ENCODE data around the gene ZNF407.

Gene ZNF407

GRCh38 chr18:75088021-75088506 is 490.4 kb downstream of the ZNF407 start:
- no peaks in the 10 kb centered on the region for H3F3A ChIP-seq (ENCODE audit: control insufficient read depth, insufficient read depth)
- 0 out of 2 replicates have a peak, but pooled peaks cover 2% of the 10 kb centered on the region for H3K27me3 ChIP-seq (ENCODE audit: control insufficient read depth, low read length)
- no peak overlapping the region for H3K4me3 ChIP-seq (ENCODE audit: low read length)
- H3K4me1 ChIP-seq (ENCODE audit: control insufficient read depth, low read length) = no peaks in the 10 kb centered on the region
- no peaks in the 10 kb centered on the region for H4K20me1 ChIP-seq (ENCODE audit: control insufficient read depth, insufficient read depth, low read depth, low read length)
- peaks cover 19% of the 10 kb centered on the region; the same call in 1 of the 2 replicates for H3K9me3 ChIP-seq (ENCODE audit: control insufficient read depth, insufficient read depth, low read length)
- no peak overlapping the region for H3K4me2 ChIP-seq (ENCODE audit: low read length)
- no peak for TF ChIP-seq CTCF (IDR thresholded peaks at IDR 0.05; ENCODE audit: low read depth, low read length, poor library complexity, severe bottlenecking)
- no peaks in the 10 kb centered on the region for H3K79me2 ChIP-seq (ENCODE audit: control insufficient read depth, low read length)
- H3K36me3 ChIP-seq (ENCODE audit: control insufficient read depth, low read length) = no peaks in the 10 kb centered on the region
- no peak overlapping the region for H3K27ac ChIP-seq (ENCODE audit: low read depth, low read length)
- no peaks in the 10 kb centered on the region for H3K9me2 ChIP-seq (replicated peaks; ENCODE audit: control insufficient read depth, low read length)

GRCh38 chr18:75088622-75089211 is 491.0 kb downstream of the ZNF407 start:
- no peak overlapping the region for H3K27ac ChIP-seq (ENCODE audit: low read depth, low read length)
- no peaks in the 10 kb centered on the region for H3F3A ChIP-seq (ENCODE audit: control insufficient read depth, insufficient read depth)
- no peaks in the 10 kb centered on the region for H3K36me3 ChIP-seq (ENCODE audit: control insufficient read depth, low read length)
- no peak overlapping the region for H3K4me2 ChIP-seq (ENCODE audit: low read length)
- H4K20me1 ChIP-seq (ENCODE audit: control insufficient read depth, insufficient read depth, low read depth, low read length) = no peaks in the 10 kb centered on the region
- H3K79me2 ChIP-seq (ENCODE audit: control insufficient read depth, low read length) = no peaks in the 10 kb centered on the region
- 0 out of 2 replicates have a peak, but pooled peaks cover 2% of the 10 kb centered on the region for H3K27me3 ChIP-seq (ENCODE audit: control insufficient read depth, low read length)
- no peak overlapping the region for H3K4me3 ChIP-seq (ENCODE audit: low read length)
- H3K4me1 ChIP-seq (ENCODE audit: control insufficient read depth, low read length) = no peaks in the 10 kb centered on the region
- no peaks in the 10 kb centered on the region for H3K9me2 ChIP-seq (replicated peaks; ENCODE audit: control insufficient read depth, low read length)
- no peak for TF ChIP-seq EZH2phosphoT487 (IDR thresholded peaks at IDR 0.05; ENCODE audit: borderline replicate concordance, low read length)
- TF ChIP-seq CTCF (IDR thresholded peaks at IDR 0.05; ENCODE audit: low read depth, low read length, poor library complexity, severe bottlenecking) = no peak
- H3K9me3 ChIP-seq (ENCODE audit: control insufficient read depth, insufficient read depth, low read length) = peaks cover 19% of the 10 kb centered on the region; the same call in 1 of the 2 replicates

- Histone ChIP-seq H4K20me1 (ENCODE audit: control insufficient read depth, insufficient read depth, low read depth, low read length) (no peaks in the 10 kb centered on the region), H3F3A (ENCODE audit: control insufficient read depth, insufficient read depth) (no peaks in the 10 kb centered on the region), H3K4me3 (ENCODE audit: low read length) (no peak overlapping the region), H3K27me3 (ENCODE audit: control insufficient read depth, low read length) (0 out of 2 replicates have a peak, but pooled peaks cover 2% of the 10 kb centered on the region), H3K79me2 (ENCODE audit: control insufficient read depth, low read length) (no peaks in the 10 kb centered on the region), H3K36me3 (ENCODE audit: control insufficient read depth, low read length) (no peaks in the 10 kb centered on the region), H3K9me3 (ENCODE audit: control insufficient read depth, insufficient read depth, low read length) (peaks cover 19% of the 10 kb centered on the region; the same call in 1 of the 2 replicates), H3K9me2 (replicated peaks; ENCODE audit: control insufficient read depth, low read length) (no peaks in the 10 kb centered on the region), H3K27ac (ENCODE audit: low read depth, low read length) (no peak overlapping the region), H3K4me2 (ENCODE audit: low read length) (no peak overlapping the region), H3K4me1 (ENCODE audit: control insufficient read depth, low read length) (no peaks in the 10 kb centered on the region)
- TF ChIP-seq CTCF (IDR thresholded peaks at IDR 0.05; ENCODE audit: low read depth, low read length, poor library complexity, severe bottlenecking) (no peak), EZH2phosphoT487 (IDR thresholded peaks at IDR 0.05; ENCODE audit: borderline replicate concordance, low read length) (no peak)
These were observed 492.2 kb downstream of the ZNF407 start for GRCh38 chr18:75089748-75090327.
